ENCODE measurements around the gene USE1. TPM values are rescaled to one million over a fixed set of nuclear protein-coding genes. Genes with fewer than 3 reads are reported as not detected.

Gene USE1
- total and polyA plus RNA-seq, 9 of the 15 experiments (the other 6 are each of a cell fraction or from before 2014, with no cell fraction given): 17.3 to 52.4 (median 34.0) TPM

GRCh38 chr19:17266975-17267788 is 52.0 kb downstream of the USE1 start, which contains the start of gene BABAM1 (continued):
- TF ChIP-seq ZNF444 (CRISPR knock-in tag; IDR thresholded peaks at IDR 0.05) (no peak), CBX8 (IDR thresholded peaks at IDR 0.05; ENCODE audit: borderline replicate concordance, extremely low read depth, low read depth, low read length, poor library complexity, severe bottlenecking) (no peak), KHSRP (IDR thresholded peaks at IDR 0.05) (no peak), IRF1 (CRISPR knock-in tag; IDR thresholded peaks at IDR 0.05; ENCODE audit: borderline replicate concordance) (no peak), ZNF133 (CRISPR knock-in tag; IDR thresholded peaks at IDR 0.05) (no peak), ZNF124 (CRISPR knock-in tag; IDR thresholded peaks at IDR 0.05) (no peak), ZBTB9 (CRISPR knock-in tag; IDR thresholded peaks at IDR 0.05) (no peak), SMARCA5 (IDR thresholded peaks at IDR 0.05) (no peak), ZNF592 (IDR thresholded peaks at IDR 0.05) (no peak), RNF219 (CRISPR knock-in tag; IDR thresholded peaks at IDR 0.05) (no peak), ZKSCAN1 (IDR thresholded peaks at IDR 0.05; ENCODE audit: low read depth, low read length) (no peak), DPF2 (IDR thresholded peaks at IDR 0.05) (no peak), POLR2G (IDR thresholded peaks at IDR 0.05; ENCODE audit: low read depth, low read length) (peak; percentile 73), CREB1 (IDR thresholded peaks at IDR 0.05) (peak; percentile 81), CREB1 (CRISPR knock-in tag; IDR thresholded peaks at IDR 0.05) (peak; percentile 82), CBX3 (IDR thresholded peaks at IDR 0.05; ENCODE audit: borderline replicate concordance in 1 of 2, low read length in 2 of 2) (no peak), JUND (IDR thresholded peaks at IDR 0.05; ENCODE audit: borderline replicate concordance, low read depth, low read length) (peak; percentile 27), JUND (tag; IDR thresholded peaks at IDR 0.05; ENCODE audit: borderline replicate concordance, low read depth, low read length) (no peak; the same call in 2 of the 3 replicates), TSC22D4 (tag; IDR thresholded peaks at IDR 0.05) (no peak), NCOA1 (IDR thresholded peaks at IDR 0.05; ENCODE audit: low read depth) (no peak), ZNF24 (IDR thresholded peaks at IDR 0.05) (no peak)

Data from K562 (cell line).